ENCODE measurements around the gene SGIP1.

- TF ChIP-seq POLR2A (IDR thresholded peaks at IDR 0.05) (no peak), CTCF (IDR thresholded peaks at IDR 0.05) (no peak)
Observed at GRCh38 chr1:66687358-66687757, 153.4 kb downstream of the SGIP1 start.
